ENCODE data around the gene PRPF6. TPM values are rescaled to one million over a fixed set of nuclear protein-coding genes. Genes with fewer than 3 reads are reported as not detected.
"Not testable (repeated sequence)": the region's sequence is repeated elsewhere in the genome, so short reads cannot be mapped to it uniquely, and the experiment has no call there.

PRPF6 gene
- polyA plus RNA-seq, 6 donors from 2014 or later: 46.4 to 83.8 (median 66.9) TPM

- peaks cover 0 to 3% (median 0%) of the 10 kb centered on the region in 7 donors for H3K9me3 Mint-ChIP-seq
- no peak for DNase-seq
- peaks cover 7 to 11% (median 9%) of the 10 kb centered on the region in 3 donors for H3K4me1 Mint-ChIP-seq
- no peaks in the 10 kb centered on the region for H3K27me3 Mint-ChIP-seq
- H3K27ac Mint-ChIP-seq: no peak overlapping the region
- no peak for ATAC-seq (ENCODE audit: low read depth in 2 of 2)
- H3K4me3 Mint-ChIP-seq: peak overlapping the region in 1 of 8 donors; percentile 59
- no peaks in the 10 kb centered on the region for H3K36me3 Mint-ChIP-seq
Observed at GRCh38 chr20:63959699-63960075, 21.2 kb upstream of the PRPF6 start.

- not testable (repeated sequence) for H3K9me3 Mint-ChIP-seq; H3K36me3 Mint-ChIP-seq; DNase-seq; ATAC-seq (ENCODE audit: low read depth in 2 of 2); H3K27me3 Mint-ChIP-seq
- Mint-ChIP-seq H3K4me1 (peaks cover 2 to 11% (median 4%) of the 10 kb centered on the region in 3 donors), H3K4me3 (peak overlapping the region in 1 of 8 donors; percentile 66), H3K27ac (peak overlapping the region in 1 of 6 donors; percentile 6)
Observed at GRCh38 chr20:63960654-63961621, 20.0 kb upstream of the PRPF6 start.

DNA sequence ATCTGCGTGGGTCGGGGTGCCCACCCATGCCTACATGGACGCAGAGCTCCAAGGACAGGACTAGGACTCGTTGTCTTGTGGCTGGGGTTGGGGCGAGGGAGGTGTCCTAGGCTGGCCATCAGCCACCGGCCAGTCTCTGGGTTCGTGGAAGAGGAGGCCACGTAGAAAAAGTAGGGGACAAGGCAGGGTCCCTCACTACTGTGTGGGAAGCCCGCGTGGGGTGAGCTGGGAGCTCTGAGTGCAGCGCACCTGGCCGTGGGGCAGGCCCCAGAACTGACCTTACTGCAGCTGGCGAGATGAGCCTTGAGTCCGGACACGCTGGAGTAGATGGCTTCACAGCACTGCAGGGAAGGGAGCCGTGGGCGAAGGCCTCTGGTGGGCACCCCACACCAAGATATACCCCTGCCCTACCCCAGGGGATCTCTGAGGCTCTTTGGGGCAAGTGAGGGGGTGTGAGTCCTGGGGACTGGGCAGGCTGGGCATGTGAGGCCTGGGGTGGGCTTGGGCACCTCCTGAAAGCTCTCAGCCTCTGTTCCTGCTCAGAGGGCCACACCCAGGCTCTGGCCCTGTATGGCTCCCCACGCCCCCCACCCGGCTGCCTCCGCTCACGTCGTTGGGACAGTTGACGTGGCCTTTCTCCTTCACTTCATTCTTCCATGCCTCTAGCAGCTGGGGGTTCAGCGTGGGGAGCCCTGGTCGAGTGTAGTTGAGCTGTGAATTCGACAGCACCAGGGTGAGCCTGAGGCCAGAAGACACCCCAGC, 19.1 kb upstream of the PRPF6 start:
- Mint-ChIP-seq H3K27ac (peak overlapping the region in 1 of 6 donors; percentile 56), H3K9me3 (peaks cover 0 to 8% (median 0%) of the 10 kb centered on the region in 7 donors), H3K4me3 (no peak overlapping the region), H3K4me1 (peaks cover 2 to 11% (median 4%) of the 10 kb centered on the region in 3 donors), H3K27me3 (no peaks in the 10 kb centered on the region), H3K36me3 (no peaks in the 10 kb centered on the region)
- ATAC-seq (ENCODE audit: low read depth in 2 of 2) (no peak), DNase-seq (no peak)

- no peaks in the 10 kb centered on the region for H3K36me3 Mint-ChIP-seq
- ATAC-seq (ENCODE audit: low read depth in 2 of 2) (no peak), DNase-seq (no peak)
- peaks cover 0 to 4% (median 2%) of the 10 kb centered on the region in 3 donors for H3K4me1 Mint-ChIP-seq
- H3K4me3 Mint-ChIP-seq: peak overlapping the region in 2 of 8 donors; percentile 30 to 47
- H3K9me3 Mint-ChIP-seq: peaks cover 0 to 8% (median 0%) of the 10 kb centered on the region in 7 donors
- H3K27ac Mint-ChIP-seq: peak overlapping the region in 1 of 6 donors; percentile 56
- no peaks in the 10 kb centered on the region for H3K27me3 Mint-ChIP-seq
Observed at GRCh38 chr20:63962426-63963347, 18.2 kb upstream of the PRPF6 start.

- no peak overlapping the region for H3K4me3 Mint-ChIP-seq
Observed at GRCh38 chr20:63963348-63963741, 17.6 kb upstream of the PRPF6 start.

GRCh38 chr20:63963784-63964301, 17.1 kb upstream of the PRPF6 start:
- H3K4me3 Mint-ChIP-seq: no peak overlapping the region
- H3K9me3 Mint-ChIP-seq: peaks cover 0 to 8% (median 0%) of the 10 kb centered on the region in 7 donors
- H3K27me3 Mint-ChIP-seq: no peaks in the 10 kb centered on the region
- ATAC-seq (ENCODE audit: low read depth in 2 of 2): no peak
- peak overlapping the region in 1 of 6 donors; percentile 57 for H3K27ac Mint-ChIP-seq
- peaks cover 4 to 9% (median 8%) of the 10 kb centered on the region in 3 donors for H3K4me1 Mint-ChIP-seq
- no peak for DNase-seq
- no peaks in the 10 kb centered on the region for H3K36me3 Mint-ChIP-seq

More at GRCh38 chr20:63963348-63963741, 17.6 kb upstream of the PRPF6 start:
- Mint-ChIP-seq H3K36me3 (no peaks in the 10 kb centered on the region), H3K4me1 (peaks cover 0 to 4% (median 3%) of the 10 kb centered on the region in 3 donors), H3K9me3 (peaks cover 0 to 8% (median 0%) of the 10 kb centered on the region in 7 donors), H3K27ac (peak overlapping the region in 1 of 6 donors; percentile 57), H3K27me3 (no peaks in the 10 kb centered on the region)
- DNase-seq (no peak), ATAC-seq (ENCODE audit: low read depth in 2 of 2) (no peak)

- Mint-ChIP-seq H3K4me3 (no peak overlapping the region), H3K36me3 (no peaks in the 10 kb centered on the region), H3K27me3 (no peaks in the 10 kb centered on the region), H3K27ac (no peak overlapping the region), H3K4me1 (peaks cover 7 to 11% (median 10%) of the 10 kb centered on the region in 3 donors), H3K9me3 (peaks cover 0 to 8% (median 0%) of the 10 kb centered on the region in 7 donors)
- ATAC-seq (ENCODE audit: low read depth in 2 of 2) (no peak), DNase-seq (no peak)
Observed at GRCh38 chr20:63964412-63964811, 16.5 kb upstream of the PRPF6 start.

GRCh38 chr20:63966172-63966943, 14.6 kb upstream of the PRPF6 start:
- Mint-ChIP-seq H3K27ac (peak overlapping the region in 1 of 6 donors; percentile 57), H3K4me1 (peaks cover 10 to 14% (median 13%) of the 10 kb centered on the region in 3 donors), H3K27me3 (no peaks in the 10 kb centered on the region), H3K9me3 (peaks cover 0 to 8% (median 0%) of the 10 kb centered on the region in 7 donors), H3K4me3 (peak overlapping the region in 1 of 8 donors; percentile 72), H3K36me3 (no peaks in the 10 kb centered on the region)
- ATAC-seq (ENCODE audit: low read depth in 2 of 2): no peak
- DNase-seq: no peak

- H3K4me3 Mint-ChIP-seq: peak overlapping the region in 2 of 8 donors; percentile 5 to 72
- H3K9me3 Mint-ChIP-seq: peaks cover 0 to 8% (median 0%) of the 10 kb centered on the region in 7 donors
- no peak for DNase-seq
- H3K27ac Mint-ChIP-seq: no peak overlapping the region
- ATAC-seq (ENCODE audit: low read depth in 2 of 2): no peak
- H3K27me3 Mint-ChIP-seq: no peaks in the 10 kb centered on the region
- no peaks in the 10 kb centered on the region for H3K36me3 Mint-ChIP-seq
- H3K4me1 Mint-ChIP-seq: peaks cover 10 to 14% (median 13%) of the 10 kb centered on the region in 3 donors
Observed at GRCh38 chr20:63966944-63967322, 14.0 kb upstream of the PRPF6 start.

DNA sequence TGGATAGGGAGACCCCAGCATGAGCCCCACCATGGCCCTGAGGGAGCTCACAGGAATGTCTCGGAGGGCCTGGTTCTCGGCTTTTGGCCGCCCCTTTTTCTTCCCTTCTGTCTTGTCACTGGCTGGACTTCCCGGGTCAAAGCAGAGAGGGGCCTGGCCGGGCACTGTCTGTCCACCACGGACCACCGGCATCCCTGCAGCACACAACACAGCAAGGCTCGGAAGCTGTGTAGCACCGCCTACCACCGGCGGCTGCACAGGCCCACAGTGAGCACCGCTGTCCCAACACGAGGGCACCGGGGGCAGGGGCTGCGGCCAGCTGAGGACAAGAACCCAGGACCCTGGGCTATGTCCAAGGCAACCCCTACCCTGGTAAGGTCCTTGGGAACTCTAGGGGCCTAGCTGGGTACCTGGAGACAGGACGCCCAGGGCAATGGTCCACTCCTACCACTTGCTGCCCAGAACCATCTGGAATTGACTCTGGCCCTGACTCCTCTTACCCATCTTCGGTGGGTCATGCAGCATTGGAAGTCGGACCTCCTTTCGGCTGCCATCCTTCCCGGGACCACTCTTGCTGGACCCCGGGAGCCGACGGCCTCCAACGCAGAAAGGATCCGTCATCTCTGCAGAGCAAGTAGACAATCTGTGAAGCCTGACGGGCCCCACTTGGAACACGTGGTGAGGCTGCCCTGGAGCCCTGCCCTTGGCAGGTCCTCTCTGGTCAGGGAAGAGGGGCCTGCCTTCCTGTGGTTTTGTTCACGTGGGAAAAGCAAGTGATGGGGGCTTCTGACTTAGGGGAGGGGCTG, 13.4 kb upstream of the PRPF6 start:
- H3K4me3 Mint-ChIP-seq: peak overlapping the region in 6 of 8 donors; percentile 5 to 87 (median 67)
- ATAC-seq (ENCODE audit: low read depth in 2 of 2): no peak
- H3K4me1 Mint-ChIP-seq: peaks cover 10 to 16% (median 13%) of the 10 kb centered on the region in 3 donors
- no peaks in the 10 kb centered on the region for H3K27me3 Mint-ChIP-seq
- H3K27ac Mint-ChIP-seq: no peak overlapping the region
- H3K36me3 Mint-ChIP-seq: no peaks in the 10 kb centered on the region
- DNase-seq: no peak
- peaks cover 0 to 8% (median 0%) of the 10 kb centered on the region in 7 donors for H3K9me3 Mint-ChIP-seq

Measured in naive B cell (primary cell).